ENCODE results near the gene CERKL. TPM values are rescaled to one million over a fixed set of nuclear protein-coding genes. Genes with fewer than 3 reads are reported as not detected.

The CERKL gene
- total RNA-seq, 1 donor from 2014 or later, result 1.2 TPM

DNA sequence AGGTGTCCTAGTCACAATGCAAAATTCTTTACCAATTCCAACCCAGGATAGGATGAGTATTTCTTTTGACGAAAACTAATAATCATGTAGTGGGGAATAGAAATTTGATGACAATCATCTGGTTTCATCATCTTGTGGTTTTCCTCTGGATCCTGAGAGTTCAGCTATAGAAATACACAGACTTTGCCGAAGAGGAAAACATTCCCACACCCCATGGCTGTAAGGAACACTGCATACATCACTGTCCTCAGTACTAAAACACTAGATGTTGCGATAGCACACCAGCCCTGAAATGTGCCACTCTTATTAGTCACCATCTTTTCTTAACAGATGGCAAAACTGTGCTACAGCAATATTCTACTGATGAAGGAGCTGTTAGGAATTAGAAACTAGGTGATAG is 29.4 kb downstream of the CERKL start:
- DNase-seq (ENCODE audit: low read depth), result peak; percentile 43

GRCh38 chr2:181626671-181627070 is 30.2 kb downstream of the CERKL start:
- DNase-seq (ENCODE audit: low read depth), result no peak

DNA sequence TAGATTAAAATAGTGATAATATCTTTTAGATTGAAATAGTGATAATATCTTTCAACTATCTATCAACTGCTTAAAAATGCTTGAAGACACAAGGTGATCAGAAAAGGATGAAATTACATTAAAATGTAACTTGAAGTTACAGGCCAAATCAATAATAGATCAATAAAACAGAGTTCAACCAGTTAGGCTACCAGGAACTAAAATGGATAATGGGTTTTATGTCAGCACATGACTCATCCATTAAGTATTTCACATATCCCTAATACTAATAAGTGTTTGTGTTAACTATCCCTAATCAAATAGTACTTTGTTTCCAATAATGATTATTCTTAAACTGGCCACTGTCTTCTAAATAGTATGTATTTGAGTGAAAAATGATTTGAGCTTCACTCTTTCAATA is 33.7 kb downstream of the CERKL start:
- DNase-seq (ENCODE audit: low read depth), result peak; percentile 17

GRCh38 chr2:181621779-181622490 is 35.0 kb downstream of the CERKL start:
- no peak for DNase-seq (ENCODE audit: low read depth)

DNA sequence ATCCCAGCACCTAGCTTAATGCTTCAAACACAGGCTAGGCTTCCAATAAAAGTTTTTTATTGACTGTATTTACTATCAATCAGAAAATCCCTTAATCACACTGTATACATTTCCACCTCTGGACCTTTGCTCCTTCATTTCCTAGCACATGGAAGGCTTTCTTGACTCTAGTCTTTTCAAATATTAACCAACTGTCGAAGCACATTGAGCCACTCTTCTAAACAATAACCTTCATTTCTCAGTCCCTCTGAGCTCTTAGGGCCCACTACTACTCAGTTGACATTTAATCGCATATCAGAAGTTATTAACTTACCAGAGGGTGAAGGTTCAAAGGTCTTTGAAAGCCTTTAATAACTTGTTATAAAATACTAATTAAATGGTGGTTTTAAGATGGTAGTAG is 37.4 kb downstream of the CERKL start:
- DNase-seq (ENCODE audit: low read depth), result no peak

DNA sequence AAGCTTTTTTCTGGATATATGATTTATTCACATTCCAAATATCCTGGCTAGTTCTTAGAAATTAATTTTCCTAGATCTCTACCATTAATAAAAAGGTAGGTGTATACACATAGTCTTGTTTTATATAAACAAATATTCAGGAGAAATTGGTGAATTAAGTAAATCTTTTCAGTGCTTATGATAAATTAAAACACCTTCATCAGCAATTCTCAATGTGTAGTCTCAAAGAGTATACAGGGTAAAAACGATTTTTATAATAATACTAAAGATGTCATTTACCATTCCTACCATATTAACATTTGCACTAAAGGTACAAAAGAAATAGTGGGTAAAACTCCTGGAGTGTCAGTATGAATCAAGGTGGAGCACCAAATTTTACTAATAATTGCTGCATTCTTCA is 40.2 kb downstream of the CERKL start:
- no peak for DNase-seq (ENCODE audit: low read depth)

GRCh38 chr2:181614874-181615638 is 41.8 kb downstream of the CERKL start:
- DNase-seq (ENCODE audit: low read depth), result no peak

DNA sequence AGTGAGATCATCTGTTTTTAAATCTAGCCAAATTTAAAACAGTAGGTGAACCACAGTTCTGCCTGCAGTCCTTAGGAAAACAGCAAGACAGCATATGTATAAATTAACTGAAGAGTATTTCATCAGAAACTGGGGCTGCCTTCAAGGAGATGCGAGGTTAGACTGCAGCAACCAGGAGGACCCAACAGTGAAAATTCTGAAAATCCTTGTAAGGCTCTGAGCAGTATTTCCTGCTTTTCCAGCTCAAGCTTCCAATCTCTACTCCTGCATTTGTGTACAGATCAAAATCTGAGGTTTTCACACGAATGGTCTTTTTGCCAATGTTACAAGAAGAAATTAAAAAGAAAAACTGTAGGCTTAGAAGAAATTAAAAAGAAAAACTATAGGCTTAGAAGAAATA is 43.7 kb downstream of the CERKL start:
- DNase-seq (ENCODE audit: low read depth), result no peak

DNA sequence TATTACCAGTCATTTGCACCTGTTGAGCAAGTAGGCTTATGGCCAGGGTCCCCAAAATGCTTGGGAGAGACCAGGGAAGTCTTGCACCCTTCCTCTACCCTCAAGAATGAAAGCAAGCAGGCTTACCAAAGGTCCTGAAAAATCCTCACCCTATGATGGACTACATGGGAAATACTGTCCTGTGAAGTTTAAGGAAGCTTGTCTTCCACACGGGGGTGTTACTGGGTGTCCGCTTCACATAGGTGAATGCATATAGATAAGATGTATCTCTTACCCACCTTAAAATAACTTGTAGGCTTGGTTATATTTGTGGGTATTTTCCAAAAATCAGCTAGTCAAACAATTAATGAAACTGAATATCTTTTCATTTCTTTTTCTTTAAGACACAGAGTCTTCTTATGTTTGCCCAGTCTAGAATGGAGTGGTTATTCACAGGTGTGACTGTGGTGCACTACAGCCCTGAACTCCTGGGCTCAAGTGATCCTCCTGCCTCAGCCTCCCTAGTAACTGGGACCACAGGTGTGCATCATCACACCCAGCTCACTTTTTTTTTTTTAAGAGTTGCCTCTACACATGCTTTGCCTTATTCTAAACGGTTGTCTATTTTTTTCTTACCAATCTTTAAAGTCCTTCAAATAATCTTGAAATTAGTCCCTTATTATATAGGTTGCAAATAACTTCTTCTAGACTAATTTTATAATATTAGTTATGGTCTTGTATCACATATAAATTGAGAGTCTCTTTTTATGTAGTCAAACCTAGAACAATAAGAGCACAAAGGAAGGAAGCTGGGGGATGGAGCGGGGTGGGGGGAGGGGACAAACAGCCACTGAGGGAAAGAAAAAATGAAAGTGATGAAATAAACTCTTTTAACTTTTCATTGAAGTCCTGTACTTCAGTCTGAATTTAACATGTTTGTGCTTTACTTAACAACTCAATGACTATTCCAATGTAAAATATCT is 49.0 kb downstream of the CERKL start:
- DNase-seq (ENCODE audit: low read depth), result no peak

- no peak for DNase-seq (ENCODE audit: low read depth)
Observed at GRCh38 chr2:181605889-181606837, 50.7 kb downstream of the CERKL start.

- DNase-seq (ENCODE audit: low read depth), result no peak
Observed at GRCh38 chr2:181602017-181602416, 54.9 kb downstream of the CERKL start.

GRCh38 chr2:181596556-181596955 is 60.3 kb downstream of the CERKL start:
- DNase-seq (ENCODE audit: low read depth), result no peak

DNA sequence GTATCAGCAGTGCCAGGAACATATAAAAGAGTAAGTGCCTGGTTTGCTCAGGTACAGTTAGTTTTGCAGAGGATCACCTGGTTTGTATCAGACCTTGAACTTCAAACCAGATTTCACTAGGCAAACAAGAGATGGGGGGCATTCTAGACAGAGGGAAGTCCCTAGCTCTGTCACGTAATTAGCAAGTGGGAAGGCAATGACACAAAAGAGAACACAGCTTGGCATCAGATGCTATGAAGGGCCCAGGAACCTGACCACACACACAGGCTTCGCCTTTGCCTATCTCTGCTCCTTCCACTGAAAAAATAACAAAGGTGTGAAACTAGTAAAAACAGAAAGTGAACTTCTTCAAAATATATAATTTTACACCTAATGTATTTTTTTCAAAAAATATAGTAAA is 62.6 kb downstream of the CERKL start:
- DNase-seq (ENCODE audit: low read depth), result no peak

DNA sequence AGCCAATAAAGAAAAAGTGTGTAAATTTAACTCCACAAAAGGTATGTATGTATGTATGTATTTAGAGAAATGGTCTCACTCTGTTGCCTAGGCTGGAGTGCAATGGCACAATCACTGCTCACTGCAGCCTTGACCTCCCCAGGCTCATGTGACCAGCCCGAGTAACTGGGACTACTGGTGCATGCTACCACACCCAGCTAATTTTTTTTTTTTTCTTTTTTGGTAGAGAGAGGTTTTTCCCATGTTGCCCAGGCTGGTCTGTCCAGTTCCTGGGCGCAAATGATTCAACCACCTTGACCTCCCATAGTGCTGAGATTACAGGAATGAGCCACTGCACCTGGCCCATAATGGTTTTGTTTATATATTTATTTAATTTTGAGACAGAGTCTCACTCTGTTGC is 67.1 kb downstream of the CERKL start:
- peak; percentile 49 for DNase-seq (ENCODE audit: low read depth)

DNA sequence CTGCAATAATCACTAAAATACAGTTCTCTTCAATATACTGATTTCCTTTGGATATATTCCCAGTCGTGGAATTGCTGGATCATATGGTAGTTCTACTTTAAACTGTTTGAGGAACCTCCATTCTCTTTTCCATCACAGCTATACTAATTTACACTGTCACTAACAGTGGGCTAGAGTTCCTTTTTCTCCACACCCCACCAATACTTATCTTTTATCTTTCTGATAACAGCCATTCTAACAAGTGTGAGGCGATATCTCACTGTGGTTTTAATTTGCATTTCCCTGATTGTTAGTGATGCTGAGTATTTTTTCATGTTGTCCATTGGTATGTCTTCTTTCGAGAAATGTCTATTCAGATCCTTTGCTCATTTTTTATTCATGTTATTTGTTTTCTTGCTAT is 68.4 kb downstream of the CERKL start:
- no peak for DNase-seq (ENCODE audit: low read depth)

DNA sequence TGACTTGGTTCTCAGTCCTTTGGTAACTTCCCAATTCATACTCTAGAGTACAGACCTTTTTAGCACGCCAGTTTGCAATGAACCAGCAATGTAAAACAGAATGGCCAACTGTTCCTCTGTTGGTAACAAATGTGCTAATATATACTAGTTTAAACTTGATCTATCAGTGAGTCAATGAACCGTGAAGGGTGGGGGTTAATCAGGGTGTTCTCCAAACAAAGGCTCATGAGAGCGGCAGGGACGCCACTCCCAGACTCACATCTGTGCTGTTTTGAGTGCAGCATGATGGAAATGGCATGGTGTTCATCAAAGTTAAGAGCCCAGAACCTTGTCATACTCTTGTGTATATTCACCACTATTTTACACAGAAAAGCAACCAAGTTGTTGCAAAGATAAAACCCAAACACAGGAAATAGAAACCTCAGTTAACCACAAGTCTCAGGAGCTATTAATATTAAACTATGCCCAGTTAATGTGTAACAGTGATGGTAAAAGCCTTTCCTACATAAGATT is 70.3 kb downstream of the CERKL start:
- DNase-seq (ENCODE audit: low read depth), result peak; percentile 100

DNA sequence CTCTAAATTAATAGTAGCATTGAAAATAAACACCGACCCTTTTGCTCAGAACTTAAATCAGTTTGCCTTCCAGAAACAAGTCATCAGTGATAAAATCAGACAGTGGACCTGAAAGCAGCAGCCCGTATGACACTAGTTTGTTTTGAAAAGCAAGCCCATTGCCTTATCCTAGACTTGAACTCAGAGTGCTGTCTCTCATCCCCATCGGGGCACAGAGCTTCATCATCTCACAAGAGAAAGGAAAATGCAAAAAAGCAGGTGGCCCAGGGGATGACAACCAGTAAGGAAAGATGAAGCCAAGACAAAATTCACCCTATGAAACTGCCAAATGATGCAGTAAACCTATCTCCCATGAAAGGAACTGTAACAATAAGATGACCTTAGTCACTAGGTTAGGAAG is 71.2 kb downstream of the CERKL start:
- peak; percentile 10 for DNase-seq (ENCODE audit: low read depth)

- DNase-seq (ENCODE audit: low read depth), result no peak
Observed at GRCh38 chr2:181581534-181581933, 75.4 kb downstream of the CERKL start.

DNA sequence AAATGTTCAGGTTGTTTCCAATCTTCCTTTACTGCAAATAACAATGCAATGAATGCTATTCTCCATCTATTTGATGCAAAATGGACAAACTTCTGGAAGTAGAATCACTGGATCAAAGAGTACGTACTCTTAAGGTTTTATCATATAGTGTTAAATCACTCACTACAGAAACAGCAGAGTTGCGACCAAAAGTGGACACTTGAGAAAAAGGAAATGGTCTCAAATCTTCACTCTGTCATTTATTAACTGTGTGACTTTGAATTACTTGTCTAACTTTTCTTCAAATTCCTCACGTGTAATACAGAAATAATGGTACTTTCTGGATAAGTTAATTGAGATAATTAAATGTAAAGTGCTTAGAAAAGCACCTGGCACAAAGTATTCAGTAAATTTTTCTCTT is 78.1 kb downstream of the CERKL start:
- DNase-seq (ENCODE audit: low read depth), result no peak

- no peak for DNase-seq (ENCODE audit: low read depth)
Observed at GRCh38 chr2:181576431-181576830, 80.5 kb downstream of the CERKL start.

- DNase-seq (ENCODE audit: low read depth), result no peak
Observed at GRCh38 chr2:181575650-181576025, 81.3 kb downstream of the CERKL start.

Measured in renal cortical epithelial cell (primary cell).